ENCODE results near the gene BAIAP2. TPM values are rescaled to one million over a fixed set of nuclear protein-coding genes. Genes with fewer than 3 reads are reported as not detected.

The BAIAP2 gene
- total and polyA plus RNA-seq, 2 of the 13 experiments (the other 11 are each of a cell fraction or from before 2014, with no cell fraction given), result 22.5 to 24.0 TPM

DNA sequence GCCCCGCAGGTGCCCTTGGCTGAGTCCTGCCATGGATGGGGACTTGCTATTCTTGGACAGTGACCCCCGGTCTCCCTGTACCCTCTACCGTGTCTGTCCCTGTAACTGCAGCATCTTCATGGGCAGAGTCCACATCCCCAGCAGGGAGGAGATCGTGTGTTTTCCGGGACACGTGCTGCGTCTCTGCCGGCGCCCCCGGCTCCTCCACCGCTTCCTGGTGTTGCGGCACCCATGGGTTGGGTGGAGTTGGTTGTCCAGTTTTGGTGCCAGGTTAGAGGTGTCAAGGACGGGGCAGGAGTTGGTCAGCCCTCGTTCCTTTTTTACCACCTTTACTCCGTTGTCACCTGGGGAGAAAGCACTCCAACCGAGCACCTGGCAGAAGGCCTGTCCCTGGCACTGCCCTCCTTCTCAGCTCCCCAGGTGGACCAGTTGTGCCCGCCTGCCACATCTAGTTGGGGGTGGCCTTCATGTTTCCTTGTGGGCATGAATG is 20.0 kb downstream of the BAIAP2 start:
- no peaks in the 10 kb centered on the region for H3K9me3 ChIP-seq (ENCODE audit: low read length)
- no TSS peak for BruUV-seq (replicated peaks)
- DNase-seq (ENCODE audit: low spot score), result no peak
- H3K27ac ChIP-seq (ENCODE audit: extremely low read length, insufficient read depth, low read length), result no peak overlapping the region
- ATAC-seq, result no peak
- intact Hi-C loops (cut with micrococcal nuclease; ENCODE audit: unreplicated experiment), result no loop called here
- in situ Hi-C loops (cut with HindIII; ENCODE audit: extremely low pct_ligation_motif_present, low pct_unique_long_range_greater_than_20kb), result no loop called here
- ChIA-PET CTCF (ENCODE audit: low intra/inter-chr PET ratio, low total read pairs) (no interaction called here), POLR2A (interaction anchor here (1.3 to 1.4 kb wide), 3 partner anchors 9 to 28 kb away, joined by 3 to 7 read pairs (median 3); no protein-coding TSS in a partner anchor)
- peaks cover 11% of the 10 kb centered on the region for H3K79me2 ChIP-seq (ENCODE audit: insufficient read depth, low read length)
- H3K36me3 ChIP-seq (replicated peaks in 1 of 2; ENCODE audit: control insufficient read depth in 1 of 2, insufficient read depth in 2 of 2, low read length in 2 of 2), result peaks cover 32 to 53% of the 10 kb centered on the region in 2 experiments; a peak in 4 of 5 replicates
- no peak overlapping the region for H3K9ac ChIP-seq (ENCODE audit: insufficient read depth, low read depth, low read length)
- H3K4me2 ChIP-seq (ENCODE audit: low read depth, low read length), result no peak overlapping the region
- H3K4me1 ChIP-seq (ENCODE audit: insufficient read depth, low read length), result no peaks in the 10 kb centered on the region
- no peak for FAIRE-seq
- H2AFZ ChIP-seq (ENCODE audit: low read length), result no peak overlapping the region
- 96% methylated on average over 17 of the region's 17 CpGs for WGBS (ENCODE audit: low lambda C conversion rate)
- no peaks in the 10 kb centered on the region for H3K27me3 ChIP-seq (ENCODE audit: control insufficient read depth in 1 of 2, insufficient read depth in 2 of 2, low read length in 2 of 2)
- TF ChIP-seq KLF9 (CRISPR knock-in tag; IDR thresholded peaks at IDR 0.05; ENCODE audit: low read depth) (no peak), TOPORS (CRISPR knock-in tag; IDR thresholded peaks at IDR 0.05) (no peak), KDM4B (CRISPR knock-in tag; IDR thresholded peaks at IDR 0.05) (no peak), KLF11 (CRISPR knock-in tag; IDR thresholded peaks at IDR 0.05) (no peak), AGO2 (optimal IDR thresholded peaks at IDR 0.05; ENCODE audit: low read depth, low read length) (peak; percentile 18), ZFP41 (CRISPR knock-in tag; IDR thresholded peaks at IDR 0.05; ENCODE audit: borderline replicate concordance) (no peak), ZNF652 (CRISPR knock-in tag; IDR thresholded peaks at IDR 0.05; ENCODE audit: borderline replicate concordance, low read depth) (no peak)
- H3K4me3 ChIP-seq (replicated peaks in 1 of 3; ENCODE audit: insufficient read depth in 1 of 3, low read depth in 2 of 3, low read length in 3 of 3), result no peak overlapping the region
- H4K20me1 ChIP-seq (ENCODE audit: insufficient read depth, low read length), result peaks cover 16% of the 10 kb centered on the region; the same call in 1 of the 2 replicates

GRCh38 chr17:81056312-81056711 is 21.4 kb downstream of the BAIAP2 start:
- Histone ChIP-seq H2AFZ (ENCODE audit: low read length) (no peak overlapping the region), H3K27me3 (ENCODE audit: control insufficient read depth in 1 of 2, insufficient read depth in 2 of 2, low read length in 2 of 2) (no peaks in the 10 kb centered on the region), H3K27ac (ENCODE audit: extremely low read length, insufficient read depth, low read length) (no peak overlapping the region), H3K9me3 (ENCODE audit: low read length) (no peaks in the 10 kb centered on the region), H3K4me3 (replicated peaks in 1 of 3; ENCODE audit: insufficient read depth in 1 of 3, low read depth in 2 of 3, low read length in 3 of 3) (no peak overlapping the region), H3K9ac (ENCODE audit: insufficient read depth, low read depth, low read length) (no peak overlapping the region), H3K4me2 (ENCODE audit: low read depth, low read length) (no peak overlapping the region), H4K20me1 (ENCODE audit: insufficient read depth, low read length) (peaks cover 16% of the 10 kb centered on the region; the same call in 1 of the 2 replicates), H3K79me2 (ENCODE audit: insufficient read depth, low read length) (peaks cover 2% of the 10 kb centered on the region), H3K36me3 (replicated peaks in 1 of 2; ENCODE audit: control insufficient read depth in 1 of 2, insufficient read depth in 2 of 2, low read length in 2 of 2) (peaks cover 37 to 63% of the 10 kb centered on the region in 2 experiments; a peak in 4 of 5 replicates), H3K4me1 (ENCODE audit: insufficient read depth, low read length) (no peaks in the 10 kb centered on the region)
- CTCF ChIA-PET (ENCODE audit: low intra/inter-chr PET ratio, low total read pairs), result no interaction called here
- in situ Hi-C loops (cut with HindIII; ENCODE audit: extremely low pct_ligation_motif_present, low pct_unique_long_range_greater_than_20kb), result no loop called here
- intact Hi-C loops (cut with micrococcal nuclease; ENCODE audit: unreplicated experiment), result no loop called here
- WGBS (ENCODE audit: low lambda C conversion rate), result 97% methylated on average over 19 of the region's 19 CpGs
- no peak for FAIRE-seq
- DNase-seq (ENCODE audit: low spot score), result no peak
- POLR2A ChIA-PET, result interaction anchor here (1.3 kb wide), 1 partner anchor 12 kb away, joined by 7 read pairs; no protein-coding TSS in a partner anchor
- no TSS peak for BruUV-seq (replicated peaks)
- ATAC-seq, result no peak
- no peak for TF ChIP-seq ZNF329 (CRISPR knock-in tag; IDR thresholded peaks at IDR 0.05; ENCODE audit: low read depth)
- TF ChIP-seq IRF1 (CRISPR knock-in tag; IDR thresholded peaks at IDR 0.05; ENCODE audit: low read depth), result no peak
- TF ChIP-seq PAF1 (CRISPR knock-in tag; IDR thresholded peaks at IDR 0.05), result no peak
- no peak for TF ChIP-seq RNF2 (conservative IDR thresholded peaks at IDR 0.05; ENCODE audit: low read depth)
- no peak for TF ChIP-seq DPF2 (CRISPR knock-in tag; IDR thresholded peaks at IDR 0.05; ENCODE audit: borderline replicate concordance, low read depth)
- no peak for TF ChIP-seq KLF12 (CRISPR knock-in tag; IDR thresholded peaks at IDR 0.05; ENCODE audit: borderline replicate concordance)
- no peak for TF ChIP-seq ZNF331 (CRISPR knock-in tag; IDR thresholded peaks at IDR 0.05)
- TF ChIP-seq ZFP36 (IDR thresholded peaks at IDR 0.05; ENCODE audit: borderline replicate concordance, low read depth, low read length, partially characterized antibody), result no peak
- TF ChIP-seq PBX3 (CRISPR knock-in tag; IDR thresholded peaks at IDR 0.05; ENCODE audit: borderline replicate concordance), result no peak
- TF ChIP-seq ZNF18 (CRISPR knock-in tag; IDR thresholded peaks at IDR 0.05; ENCODE audit: insufficient replicate concordance), result no peak
